Thoracic aorta (tissue), 2 donors: Measurements from ENCODE around the gene MELK. TPM values are rescaled to one million over a fixed set of nuclear protein-coding genes. Genes with fewer than 3 reads are reported as not detected.

Experiments used
- ATAC-seq: fragments of 150-250 bp; one replicate; pipeline ENCODE4 v1.8.0; 2017; ENCODE audit warnings: low read depth; ENCODE audit not compliant: insufficient number of reproducible peaks, low FRiP score
- DNase-seq: peaks from one replicate; pipeline ENCODE4 v3.0.0-alpha.2; 2020; ENCODE audit warnings: low spot score
- H3K27ac ChIP-seq, 2 donors: fragments of 200-600 bp; sonication (generic); 1 replicate in 1 of 2; 2 replicates in 1 of 2; pipeline ENCODE4 v1.5.1; 2016; ENCODE audit warnings: mild to moderate bottlenecking in 2 of 2, moderate library complexity in 2 of 2
- H3K27me3 ChIP-seq: fragments of 200-600 bp; sonication (generic); replicated peaks from 2 replicates; pipeline ENCODE4 v1.6.0; 2016; ENCODE audit warnings: mild to moderate bottlenecking; ENCODE audit not compliant: insufficient read depth
- H3K36me3 ChIP-seq: fragments of 200-600 bp; sonication (generic); one replicate; pipeline ENCODE4 v1.5.1; 2016
- H3K4me1 ChIP-seq, 2 donors: fragments of 200-600 bp; sonication (generic); 1 replicate in 1 of 2; 2 replicates in 1 of 2; pipeline versions ENCODE4 v1.5.1 to v1.6.0; 2016; ENCODE audit warnings: low read depth in 2 of 2, mild to moderate bottlenecking in 1 of 2; ENCODE audit not compliant: control insufficient read depth in 1 of 2
- H3K4me3 ChIP-seq: fragments of 200-600 bp; sonication (generic); 2 replicates; pipeline ENCODE4 v1.5.1; 2016; ENCODE audit warnings: mild to moderate bottlenecking
- H3K9me3 ChIP-seq: fragments of 200-600 bp; sonication (generic); 2 replicates; pipeline ENCODE4 v1.5.1; 2016
- CTCF ChIP-seq: fragments of 200-600 bp; sonication (generic); IDR thresholded peaks from one replicate; pipeline ENCODE4 v1.5.1; 2019; ENCODE audit warnings: antibody characterized with exemption
- total RNA-seq, 2 donors: library from RNA; depleted of rRNA; stranded (reverse); fragments of >200 nt; gene quantifications; one replicate each; pipeline versions ENCODE4 v1.1.0 to v1.2.3, GENCODE V29; 2016

MELK gene
- total RNA-seq, 2 donors from 2014 or later = 2.2 TPM; not detected in 1

DNA sequence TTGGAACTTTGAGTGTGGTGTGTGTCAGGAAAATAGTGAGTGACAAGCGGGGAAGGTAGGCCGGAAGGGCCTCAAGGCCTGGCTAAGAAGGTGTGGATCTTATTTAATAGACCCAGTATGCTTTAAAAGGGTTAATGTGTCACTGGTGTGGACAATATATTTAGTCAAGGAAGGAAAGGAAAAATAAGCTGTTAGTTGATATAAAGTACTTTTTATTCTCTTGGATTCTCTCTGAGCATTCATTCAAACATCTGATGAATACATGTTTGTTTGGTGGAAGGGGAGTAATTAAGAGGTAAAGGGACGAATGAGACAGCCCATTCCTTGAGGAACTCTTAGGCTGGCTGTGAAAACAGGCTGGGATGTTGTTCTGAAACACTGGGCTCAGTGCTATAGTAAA is 98.9 kb downstream of the MELK start:
- H3K36me3 ChIP-seq = no peaks in the 10 kb centered on the region
- no peaks in the 10 kb centered on the region for H3K4me1 ChIP-seq
- no peak for TF ChIP-seq CTCF
- ATAC-seq (no peak), DNase-seq (no peak)
- no peak overlapping the region for H3K27ac ChIP-seq
- no peaks in the 10 kb centered on the region for H3K27me3 ChIP-seq
- H3K9me3 ChIP-seq = no peaks in the 10 kb centered on the region
- no peak overlapping the region for H3K4me3 ChIP-seq

- Histone ChIP-seq H3K27me3 (no peaks in the 10 kb centered on the region), H3K9me3 (no peaks in the 10 kb centered on the region), H3K27ac (no peak overlapping the region), H3K36me3 (no peaks in the 10 kb centered on the region), H3K4me1 (no peaks in the 10 kb centered on the region), H3K4me3 (no peak overlapping the region)
- ATAC-seq = no peak
- TF ChIP-seq CTCF = no peak
- DNase-seq = no peak
These were observed 103.4 kb downstream of the MELK start for GRCh38 chr9:36676091-36676490.

- H3K9me3 ChIP-seq = peaks cover 4% of the 10 kb centered on the region
- no peaks in the 10 kb centered on the region for H3K27me3 ChIP-seq
- no peak for TF ChIP-seq CTCF
- DNase-seq (no peak), ATAC-seq (no peak)
- H3K36me3 ChIP-seq = no peaks in the 10 kb centered on the region
- no peaks in the 10 kb centered on the region for H3K4me1 ChIP-seq
- no peak overlapping the region for H3K4me3 ChIP-seq
- no peak overlapping the region for H3K27ac ChIP-seq
These were observed 104.2 kb downstream of the MELK start for GRCh38 chr9:36676778-36677485.

- no peaks in the 10 kb centered on the region for H3K36me3 ChIP-seq
- no peaks in the 10 kb centered on the region for H3K4me1 ChIP-seq
- no peak for ATAC-seq
- no peaks in the 10 kb centered on the region for H3K27me3 ChIP-seq
- TF ChIP-seq CTCF = no peak
- no peak for DNase-seq
- H3K9me3 ChIP-seq = peaks cover 4% of the 10 kb centered on the region
- no peak overlapping the region for H3K4me3 ChIP-seq
- no peak overlapping the region for H3K27ac ChIP-seq
These were observed 104.9 kb downstream of the MELK start for GRCh38 chr9:36677611-36678010.

DNA sequence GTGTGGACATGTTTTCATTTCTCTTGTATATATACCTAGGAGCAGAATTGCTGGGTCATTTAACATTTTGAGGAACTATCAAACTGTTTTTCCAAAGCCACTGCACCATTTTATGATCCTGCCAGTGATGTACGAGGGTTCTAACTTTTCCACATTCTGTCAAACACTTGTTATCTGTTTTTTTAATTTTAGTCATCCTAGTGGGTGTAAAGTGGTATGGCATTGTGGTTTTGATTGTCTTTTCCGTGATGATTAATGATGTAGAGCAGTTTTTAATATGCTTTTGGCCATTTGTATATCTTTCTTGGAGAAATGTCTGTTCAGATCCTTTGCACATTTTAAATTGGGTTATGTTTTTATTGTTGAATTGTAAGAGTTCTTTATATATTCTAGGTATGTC is 107.0 kb downstream of the MELK start:
- Histone ChIP-seq H3K36me3 (no peaks in the 10 kb centered on the region), H3K27ac (no peak overlapping the region), H3K4me3 (no peak overlapping the region), H3K4me1 (no peaks in the 10 kb centered on the region), H3K27me3 (no peaks in the 10 kb centered on the region), H3K9me3 (peaks cover 4% of the 10 kb centered on the region)
- no peak for TF ChIP-seq CTCF
- DNase-seq = no peak
- no peak for ATAC-seq
